Neural progenitor cell (in vitro differentiated cells): ENCODE data around the gene ART3. TPM values are rescaled to one million over a fixed set of nuclear protein-coding genes. Genes with fewer than 3 reads are reported as not detected.

ENCODE experiments used
- DNase-seq: peaks from one replicate; pipeline ENCODE4 v3.0.0-alpha.2; 2016; ENCODE audit warnings: low spot score
- H2AFZ ChIP-seq: fragments of 200-600 bp; sonication (generic); replicated peaks from 2 replicates; pipeline ENCODE4 v1.6.1; 2016; ENCODE audit warnings: antibody characterized with exemption
- H3F3A ChIP-seq: fragments of 200-600 bp; sonication (generic); 2 replicates; pipeline ENCODE4 v1.6.1; 2016; ENCODE audit warnings: antibody characterized with exemption, low read depth
- H3K27ac ChIP-seq: fragments of 200-600 bp; sonication (generic); 2 replicates; pipeline ENCODE4 v1.5.1; 2016; ENCODE audit warnings: mild to moderate bottlenecking
- H3K27me3 ChIP-seq: fragments of 200-600 bp; sonication (generic); 2 replicates; pipeline ENCODE4 v1.6.1; 2016; ENCODE audit warnings: mild to moderate bottlenecking, moderate library complexity
- H3K36me3 ChIP-seq: fragments of 200-600 bp; sonication (generic); 2 replicates; pipeline ENCODE4 v1.5.1; 2016
- H3K4me1 ChIP-seq: fragments of 200-600 bp; sonication (generic); 2 replicates; pipeline ENCODE4 v1.6.1; 2016; ENCODE audit warnings: mixed run types
- H3K4me2 ChIP-seq: fragments of 200-600 bp; sonication (generic); 2 replicates; pipeline ENCODE4 v1.6.1; 2016
- H3K4me3 ChIP-seq: fragments of 200-600 bp; sonication (generic); 2 replicates; pipeline ENCODE4 v1.5.1; 2016
- H3K79me2 ChIP-seq: fragments of 200-600 bp; sonication (generic); 2 replicates; pipeline ENCODE4 v1.6.1; 2016; ENCODE audit warnings: low read depth
- H3K9ac ChIP-seq: fragments of 200-600 bp; sonication (generic); 2 replicates; pipeline ENCODE4 v1.6.1; 2016
- H3K9me3 ChIP-seq: fragments of 200-600 bp; sonication (generic); 2 replicates; pipeline ENCODE4 v1.5.1; 2016; ENCODE audit warnings: low read depth
- H4K20me1 ChIP-seq: fragments of 200-600 bp; sonication (generic); 2 replicates; pipeline ENCODE4 v1.6.1; 2016; ENCODE audit warnings: low read depth
- H3K27ac Mint-ChIP-seq: 3 replicates; pipeline ENCODE4 v1.8.0; 2021; ENCODE audit warnings: mixed read lengths
- H3K27me3 Mint-ChIP-seq: 2 replicates; pipeline ENCODE4 v1.8.0; 2022; ENCODE audit warnings: low read depth, mild to moderate bottlenecking, inconsistent platforms, moderate library complexity, mixed read lengths; ENCODE audit not compliant: insufficient read depth
- H3K36me3 Mint-ChIP-seq: 3 replicates; pipeline ENCODE4 v1.8.0; 2021; ENCODE audit warnings: mixed read lengths
- H3K4me1 Mint-ChIP-seq: 3 replicates; pipeline ENCODE4 v1.8.0; 2021; ENCODE audit warnings: mixed read lengths
- H3K4me3 Mint-ChIP-seq: 3 replicates; pipeline ENCODE4 v1.8.0; 2021; ENCODE audit warnings: mild to moderate bottlenecking, moderate library complexity, mixed read lengths
- H3K9me3 Mint-ChIP-seq: 3 replicates; pipeline ENCODE4 v1.8.0; 2020; ENCODE audit warnings: mixed read lengths
- CTCF ChIP-seq: fragments of 200-600 bp; sonication (generic); IDR thresholded peaks from 2 replicates; pipeline ENCODE4 v1.5.1; 2017; ENCODE audit warnings: antibody characterized with exemption, mild to moderate bottlenecking
- EZH2 ChIP-seq: fragments of 200-600 bp; sonication (generic); IDR thresholded peaks from 2 replicates; pipeline ENCODE4 v1.6.1; 2017; ENCODE audit warnings: antibody characterized with exemption, mild to moderate bottlenecking, moderate library complexity
- EZH2phosphoT487 ChIP-seq: fragments of 200-600 bp; sonication (generic); IDR thresholded peaks from 2 replicates; pipeline ENCODE4 v1.6.1; 2017; ENCODE audit warnings: antibody characterized with exemption
- total RNA-seq: library from RNA; depleted of rRNA; stranded (reverse); fragments of >200 nt; gene quantifications from 2 replicates; pipeline ENCODE4 v1.2.3, GENCODE V29; 2015; ENCODE audit warnings: low replicate concordance

The ART3 gene
- total RNA-seq, 1 donor from 2014 or later, result not detected

- Histone ChIP-seq H3K4me3 (no peak overlapping the region), H3K4me1 (no peaks in the 10 kb centered on the region), H3F3A (no peaks in the 10 kb centered on the region), H3K9me3 (no peaks in the 10 kb centered on the region), H3K27ac (no peak overlapping the region), H4K20me1 (no peaks in the 10 kb centered on the region), H3K79me2 (peaks cover 46% of the 10 kb centered on the region), H3K36me3 (peaks cover 63% of the 10 kb centered on the region), H2AFZ (no peak overlapping the region), H3K9ac (no peak overlapping the region), H3K4me2 (no peak overlapping the region), H3K27me3 (no peaks in the 10 kb centered on the region)
- Mint-ChIP-seq H3K27ac (no peak overlapping the region), H3K4me1 (no peaks in the 10 kb centered on the region), H3K4me3 (no peak overlapping the region), H3K9me3 (no peaks in the 10 kb centered on the region), H3K36me3 (peaks cover 36% of the 10 kb centered on the region), H3K27me3 (no peaks in the 10 kb centered on the region)
- no peak for DNase-seq
- TF ChIP-seq EZH2 (no peak), EZH2phosphoT487 (no peak), CTCF (no peak)
These were observed 53.2 kb downstream of the ART3 start for GRCh38 chr4:76127754-76128153.

GRCh38 chr4:76141241-76141640, 66.7 kb downstream of the ART3 start:
- Histone ChIP-seq H3K79me2 (peaks cover 99% of the 10 kb centered on the region), H3K36me3 (peaks cover 28% of the 10 kb centered on the region), H3K4me3 (no peak overlapping the region), H3K4me1 (peaks cover 6% of the 10 kb centered on the region), H3K9me3 (no peaks in the 10 kb centered on the region), H3K27me3 (no peaks in the 10 kb centered on the region), H3F3A (no peaks in the 10 kb centered on the region), H2AFZ (no peak overlapping the region), H3K4me2 (no peak overlapping the region), H3K9ac (no peak overlapping the region), H3K27ac (no peak overlapping the region), H4K20me1 (peaks cover 38% of the 10 kb centered on the region)
- Mint-ChIP-seq H3K9me3 (no peaks in the 10 kb centered on the region), H3K4me3 (no peak overlapping the region), H3K27me3 (no peaks in the 10 kb centered on the region), H3K36me3 (peaks cover 43% of the 10 kb centered on the region), H3K4me1 (peaks cover 9% of the 10 kb centered on the region), H3K27ac (no peak overlapping the region)
- no peak for DNase-seq
- TF ChIP-seq EZH2 (no peak), CTCF (no peak)

- no peaks in the 10 kb centered on the region for H3K27me3 Mint-ChIP-seq
- TF ChIP-seq EZH2, result no peak
- TF ChIP-seq CTCF, result no peak
- no peak for TF ChIP-seq EZH2phosphoT487
These were observed 70.0 kb downstream of the ART3 start for GRCh38 chr4:76144546-76144945.

More at GRCh38 chr4:76144546-76144945, 70.0 kb downstream of the ART3 start:
- no peak for DNase-seq
- H3K27me3 ChIP-seq, result no peaks in the 10 kb centered on the region
- Mint-ChIP-seq H3K9me3 (no peaks in the 10 kb centered on the region), H3K36me3 (peaks cover 33% of the 10 kb centered on the region), H3K4me1 (peaks cover 21% of the 10 kb centered on the region), H3K4me3 (no peak overlapping the region), H3K27ac (no peak overlapping the region)
- H2AFZ ChIP-seq, result no peak overlapping the region
- H3K9me3 ChIP-seq, result no peaks in the 10 kb centered on the region
- H4K20me1 ChIP-seq, result peaks cover 39% of the 10 kb centered on the region
- H3K4me1 ChIP-seq, result peaks cover 18% of the 10 kb centered on the region
- peaks cover 96% of the 10 kb centered on the region for H3K79me2 ChIP-seq
- H3K27ac ChIP-seq, result no peak overlapping the region
- H3K36me3 ChIP-seq, result peaks cover 22% of the 10 kb centered on the region
- H3K4me3 ChIP-seq, result no peak overlapping the region
- no peak overlapping the region for H3K4me2 ChIP-seq
- H3F3A ChIP-seq, result peaks cover 13% of the 10 kb centered on the region
- no peak overlapping the region for H3K9ac ChIP-seq
